GM18870 (cell line): ENCODE data around the gene MLLT1.

Experiments used
- ATAC-seq: cut with Tn5 transposase; IDR thresholded peaks from one replicate; pipeline ENCODE4 v1.9.1; 2021; ENCODE audit warnings: moderate library complexity; ENCODE audit not compliant: unreplicated experiment

The MLLT1 gene

GRCh38 chr19:6260376-6260775 lies 19.4 kb downstream of the MLLT1 start:
- ATAC-seq = no peak

DNA sequence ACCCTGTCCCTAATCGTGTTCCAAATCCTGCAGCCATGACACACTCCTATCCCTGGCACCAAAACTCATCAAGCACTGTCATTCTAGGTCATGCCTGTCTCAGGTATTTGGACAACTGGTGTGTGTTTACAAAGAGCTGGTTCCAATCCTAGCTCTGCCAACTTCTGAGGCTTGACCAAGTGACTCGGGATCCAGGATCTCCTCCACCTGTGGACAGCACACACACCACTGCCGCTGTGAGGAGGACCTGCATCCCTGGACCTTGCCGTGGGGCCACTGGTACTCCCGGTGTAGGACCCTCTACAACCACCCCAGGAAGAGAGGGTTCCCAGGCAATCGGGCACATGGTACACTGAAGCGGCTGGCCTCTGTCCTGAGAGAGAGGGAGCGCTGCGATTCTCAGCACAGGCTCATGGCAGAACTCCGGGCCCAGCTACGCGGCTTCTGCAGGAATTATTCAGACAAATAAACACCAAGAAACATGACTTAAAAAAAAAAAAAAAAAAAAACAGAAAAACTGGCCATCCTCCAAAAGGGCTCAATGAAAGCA lies 20.4 kb downstream of the MLLT1 start:
- no peak for ATAC-seq

- ATAC-seq = no peak
These were observed 20.9 kb downstream of the MLLT1 start for GRCh38 chr19:6258812-6259311.

GRCh38 chr19:6253954-6254733 lies 25.6 kb downstream of the MLLT1 start:
- ATAC-seq = no peak

DNA sequence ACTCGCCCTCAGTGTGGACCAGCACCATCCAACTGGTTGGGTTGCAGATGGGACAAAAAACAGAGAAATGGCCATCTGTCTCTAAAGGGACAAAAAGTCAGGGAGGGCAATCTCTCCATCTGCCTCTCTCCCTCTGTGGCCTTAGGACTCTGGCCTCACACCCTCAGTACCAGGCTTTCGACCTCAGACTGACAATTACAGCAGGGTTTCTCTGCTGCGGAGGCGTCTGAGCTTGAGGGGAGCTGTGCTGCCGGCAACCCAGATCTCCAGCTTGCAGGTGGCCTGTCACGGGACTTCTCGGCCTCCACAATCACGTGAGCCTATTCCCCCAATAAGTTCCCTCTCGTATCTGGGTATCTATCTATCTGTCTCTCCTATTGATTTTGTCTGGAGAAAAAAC lies 27.7 kb downstream of the MLLT1 start:
- ATAC-seq = no peak

DNA sequence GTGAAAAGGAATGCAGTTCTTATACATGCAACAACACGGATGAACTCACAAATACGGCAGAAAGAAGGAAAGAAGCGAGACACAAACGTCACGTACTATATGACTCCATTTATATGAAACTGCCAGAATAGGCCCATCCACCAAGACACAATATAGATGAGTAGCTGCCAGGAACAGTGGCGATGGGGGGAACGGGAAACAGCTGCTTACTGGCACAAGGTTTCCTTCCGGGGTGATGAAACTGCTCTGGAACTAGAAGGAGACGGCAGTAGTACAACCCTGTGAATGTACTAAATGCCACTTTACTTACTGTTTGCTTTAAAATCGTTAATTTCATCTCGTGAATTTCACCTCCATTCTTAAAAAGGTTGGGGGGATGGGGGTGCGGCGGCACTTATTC lies 28.9 kb downstream of the MLLT1 start:
- no peak for ATAC-seq

DNA sequence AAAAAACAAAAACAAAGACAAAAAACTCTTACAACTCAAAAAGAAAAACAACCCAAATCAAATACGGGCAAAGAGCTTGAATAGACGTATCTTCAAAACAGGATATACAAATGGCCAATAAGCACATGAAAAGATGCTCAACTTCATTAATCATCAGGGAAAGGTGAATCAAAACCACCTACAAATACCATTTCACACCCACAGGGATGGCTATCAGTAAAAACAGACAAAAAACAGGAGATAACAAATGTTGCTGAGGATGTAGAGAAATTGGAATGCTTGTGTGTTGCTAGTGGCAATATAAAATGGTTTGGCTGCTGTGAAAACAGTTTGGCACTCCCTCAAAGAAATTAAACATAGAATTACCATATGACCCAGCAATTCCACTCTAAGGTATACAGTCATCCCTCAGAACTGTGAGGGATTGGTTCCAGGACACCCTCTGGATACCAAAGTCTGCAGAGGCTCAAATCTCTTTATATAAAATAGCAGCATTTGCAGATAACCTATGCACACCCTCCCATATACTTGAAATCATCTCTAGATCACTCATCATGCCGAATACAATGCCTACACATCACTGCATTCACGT lies 29.7 kb downstream of the MLLT1 start:
- ATAC-seq = no peak

GRCh38 chr19:6249296-6249695 lies 30.5 kb downstream of the MLLT1 start:
- no peak for ATAC-seq

- ATAC-seq = no peak
These were observed 30.9 kb downstream of the MLLT1 start for GRCh38 chr19:6248844-6249243.

DNA sequence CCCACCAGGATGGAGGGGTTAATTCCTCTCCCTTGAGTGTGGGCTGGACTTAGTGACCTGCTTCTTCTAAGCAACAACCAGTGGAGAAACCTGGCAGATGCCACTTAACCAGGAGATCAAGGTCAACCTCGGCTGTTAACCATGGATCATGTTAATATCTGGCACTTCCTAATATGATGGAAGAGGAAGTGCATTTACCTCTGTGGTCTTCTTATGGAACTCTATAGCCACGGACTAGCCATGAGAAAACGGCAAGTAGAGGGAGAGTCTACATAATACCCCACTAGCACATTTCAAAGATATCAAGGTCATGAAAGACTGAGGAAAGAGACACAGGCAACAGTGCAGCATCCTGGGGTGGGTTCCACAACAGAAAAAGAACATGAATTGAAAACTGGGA lies 31.4 kb downstream of the MLLT1 start:
- no peak for ATAC-seq

DNA sequence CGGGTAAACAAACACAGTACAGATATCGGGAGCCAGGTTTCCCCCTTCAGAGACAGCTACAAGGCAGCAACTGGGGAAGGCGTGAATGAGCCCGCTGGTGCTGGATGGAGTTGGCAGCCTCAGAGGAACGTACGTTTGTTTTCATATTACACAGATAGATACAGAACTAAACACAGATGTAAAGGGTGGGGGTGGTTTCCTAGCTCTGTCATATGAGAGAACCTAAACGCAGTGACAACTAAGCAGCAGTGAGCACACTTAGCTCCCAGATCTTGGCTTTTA lies 32.8 kb downstream of the MLLT1 start:
- ATAC-seq = no peak

- no peak for ATAC-seq
These were observed 33.4 kb downstream of the MLLT1 start for GRCh38 chr19:6246174-6247006.

DNA sequence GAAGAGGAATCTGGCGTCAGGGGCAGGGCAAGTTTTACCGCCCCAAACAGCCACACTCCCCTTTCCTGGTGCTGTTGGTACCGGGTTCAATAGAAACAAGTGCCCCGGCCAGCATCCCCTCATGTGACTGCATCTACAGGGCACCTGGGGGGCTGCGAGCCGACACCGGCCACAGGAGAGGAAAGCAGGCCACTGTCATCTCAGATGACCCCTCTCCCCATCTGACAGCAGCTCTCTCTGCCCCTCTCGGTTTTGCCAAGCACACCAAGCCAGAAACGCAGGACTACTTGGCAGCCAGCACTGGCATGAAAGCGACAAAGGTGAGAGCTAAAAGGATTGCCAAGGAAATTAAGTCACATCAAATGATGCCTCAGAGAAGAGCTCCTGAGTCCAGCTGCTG lies 37.1 kb downstream of the MLLT1 start:
- no peak for ATAC-seq

DNA sequence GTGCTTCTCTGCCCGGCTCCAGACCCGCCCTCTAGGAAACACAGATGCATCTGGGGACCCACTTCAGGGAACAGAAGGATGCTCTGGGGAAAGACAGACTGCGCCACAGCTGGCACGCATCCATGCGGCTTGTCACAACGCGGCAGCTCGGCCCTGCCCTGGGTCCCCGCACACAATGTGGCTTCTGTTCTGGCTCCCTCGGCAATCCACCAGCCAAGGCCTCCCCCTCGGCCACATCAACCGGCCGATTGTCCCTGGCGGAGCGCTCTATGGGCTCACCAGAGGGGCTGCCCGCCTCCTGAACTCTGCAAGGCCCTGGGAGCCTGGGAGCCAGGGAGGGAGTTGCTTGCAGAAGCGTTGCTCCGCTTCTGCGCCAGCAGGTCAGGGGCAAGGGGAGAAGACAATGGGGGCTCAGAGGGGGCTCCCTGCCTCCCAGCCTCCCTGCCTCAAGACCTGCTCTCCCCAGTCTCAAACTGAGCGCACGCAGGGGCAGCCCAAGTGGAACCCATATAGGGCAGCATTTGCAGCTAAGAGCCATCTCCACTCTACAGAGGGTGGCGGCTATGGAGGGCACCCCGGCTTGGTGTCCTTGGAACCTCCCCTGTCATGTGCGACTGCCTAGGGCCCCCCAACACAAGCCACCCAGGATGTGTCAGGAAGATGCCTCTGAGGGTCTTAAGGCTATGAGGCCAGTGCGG lies 37.9 kb downstream of the MLLT1 start:
- ATAC-seq = no peak

GRCh38 chr19:6241056-6241455 lies 38.7 kb downstream of the MLLT1 start:
- no peak for ATAC-seq

DNA sequence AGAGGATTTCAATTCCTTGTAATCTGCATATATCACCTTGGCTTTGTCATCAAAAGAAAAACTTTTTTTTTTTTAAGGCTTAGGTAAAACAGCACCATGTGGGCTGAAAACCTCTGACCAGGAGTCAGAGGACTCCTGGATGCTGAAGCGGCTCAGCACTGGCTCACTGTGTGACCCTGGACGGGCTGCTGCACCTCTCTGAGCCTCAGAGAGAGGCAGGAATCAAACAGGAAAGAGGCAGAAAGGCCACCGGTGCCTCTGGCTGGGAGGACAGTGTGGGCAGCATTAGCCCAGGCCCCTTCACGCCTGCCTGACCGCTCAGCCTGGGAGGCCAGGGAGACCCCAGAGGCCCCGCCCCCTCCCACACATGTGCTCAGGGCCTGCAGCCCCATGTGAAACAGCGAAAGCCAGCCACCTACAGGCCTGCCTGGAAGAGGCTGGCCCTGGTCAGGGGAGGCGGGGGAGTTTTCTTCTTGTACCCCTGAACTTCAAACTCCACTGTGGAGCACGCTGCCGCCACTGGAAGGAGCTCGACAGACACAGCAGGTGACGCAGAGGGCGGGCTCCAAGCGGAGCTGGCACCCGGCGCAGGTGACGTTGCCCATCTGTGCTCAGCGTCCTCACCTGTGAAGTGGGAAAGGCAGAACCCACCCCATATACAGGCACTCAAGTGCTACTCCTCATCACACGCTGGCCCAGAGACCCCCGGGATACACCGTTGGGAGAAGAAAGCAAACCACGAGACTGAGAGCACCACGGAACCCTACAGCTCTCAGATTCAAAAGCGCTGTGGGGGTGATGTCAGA lies 39.7 kb downstream of the MLLT1 start:
- no peak for ATAC-seq

- no peak for ATAC-seq
These were observed 40.4 kb downstream of the MLLT1 start for GRCh38 chr19:6239401-6239844.

DNA sequence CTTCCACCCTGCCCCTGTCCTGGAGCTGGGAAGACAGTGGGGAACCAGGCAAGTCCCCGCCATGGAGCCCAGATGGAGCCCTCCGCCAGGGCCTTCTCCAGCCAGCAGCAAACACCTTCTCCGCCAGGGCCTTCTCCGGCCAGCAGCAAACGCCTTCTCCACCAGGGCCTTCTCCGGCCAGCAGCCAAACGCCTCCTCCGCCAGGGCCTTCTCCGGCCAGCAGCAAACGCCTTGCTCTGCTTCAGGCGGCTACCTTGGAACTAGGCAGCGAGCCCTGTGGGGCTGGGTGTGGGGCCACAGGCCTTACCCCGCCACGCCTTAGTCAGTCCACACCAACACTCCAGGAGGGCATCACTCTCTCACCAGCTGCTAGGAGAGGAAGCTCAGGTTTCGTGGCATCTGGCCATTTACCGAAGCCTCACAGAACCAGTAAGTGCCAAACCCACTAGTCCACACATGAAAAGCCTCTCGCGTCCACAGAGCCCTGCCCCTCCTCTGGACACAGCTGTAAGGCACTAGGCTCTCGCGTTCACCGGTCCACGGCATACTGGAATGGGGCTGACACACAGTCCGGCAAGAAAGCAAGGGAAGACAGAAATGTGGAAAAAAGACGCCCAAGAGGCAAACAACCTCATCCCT lies 41.0 kb downstream of the MLLT1 start:
- no peak for ATAC-seq

DNA sequence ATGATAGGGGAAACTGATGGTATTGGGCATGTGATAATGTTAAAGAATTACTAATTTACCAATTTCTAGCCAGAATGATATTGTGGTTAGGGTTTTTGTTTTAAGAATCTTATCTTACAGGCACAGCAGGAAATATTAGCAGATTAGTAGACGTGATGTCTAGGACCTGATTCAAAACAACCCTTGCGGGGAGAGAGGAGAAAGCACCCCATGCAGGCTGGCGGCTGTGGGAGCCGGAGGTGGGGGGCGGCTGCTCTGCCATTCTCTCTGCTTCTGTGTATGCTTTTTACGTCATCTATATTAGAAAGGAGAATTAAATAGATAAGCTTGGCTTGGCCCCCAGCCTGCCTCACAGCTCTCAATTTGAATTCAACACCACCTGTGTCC lies 41.5 kb downstream of the MLLT1 start:
- no peak for ATAC-seq
